Liver (tissue), 9 donors: ENCODE data around the gene PLD4. TPM values are rescaled to one million over a fixed set of nuclear protein-coding genes. Genes with fewer than 3 reads are reported as not detected.

Experiments
- DNase-seq: peaks from one replicate; pipeline ENCODE4 v3.0.0-alpha.2; 2017; ENCODE audit warnings: low spot score
- H3K27ac ChIP-seq, 2 donors: one replicate each; pipeline ENCODE4 v1.7.0; 2013; ENCODE audit warnings: inconsistent platforms in 2 of 2, low read length in 2 of 2, control low read depth in 1 of 2, low read depth in 1 of 2, mild to moderate bottlenecking in 1 of 2
- H3K27me3 ChIP-seq, 4 donors: one replicate each; pipeline versions ENCODE4 v1.6.1 to v1.7.0; 2013; ENCODE audit warnings: low read length in 3 of 4, inconsistent platforms in 1 of 4, mild to moderate bottlenecking in 1 of 4, moderate library complexity in 1 of 4; ENCODE audit not compliant: control insufficient read depth in 4 of 4, insufficient read depth in 4 of 4
- H3K36me3 ChIP-seq, 4 donors: one replicate each; pipeline versions ENCODE4 v1.6.1 to v1.7.0; 2013; ENCODE audit warnings: low read length in 3 of 4, mild to moderate bottlenecking in 3 of 4, low read depth in 1 of 4, moderate library complexity in 1 of 4; ENCODE audit not compliant: control insufficient read depth in 4 of 4, insufficient read depth in 3 of 4
- H3K4me1 ChIP-seq, 4 donors: one replicate each; pipeline versions ENCODE4 v1.6.1 to v1.7.0; 2013; ENCODE audit warnings: low read length in 3 of 4, mild to moderate bottlenecking in 3 of 4, moderate library complexity in 1 of 4; ENCODE audit not compliant: control insufficient read depth in 4 of 4, insufficient read depth in 4 of 4
- H3K4me3 ChIP-seq, 3 donors: one replicate each; pipeline versions ENCODE4 v1.6.1 to v1.7.0; 2013; ENCODE audit warnings: low read length in 3 of 3, control low read depth in 1 of 3, low read depth in 1 of 3, mild to moderate bottlenecking in 1 of 3
- H3K9ac ChIP-seq, 2 donors: one replicate each; pipeline ENCODE4 v1.7.0; 2013; ENCODE audit warnings: low read length in 2 of 2, mild to moderate bottlenecking in 2 of 2, moderate library complexity in 2 of 2, control low read depth in 1 of 2, low read depth in 1 of 2
- H3K9me3 ChIP-seq, 4 donors: one replicate each; pipeline versions ENCODE4 v1.6.1 to v1.7.0; 2013; ENCODE audit warnings: low read length in 3 of 4; ENCODE audit not compliant: control insufficient read depth in 4 of 4
- EGR1 ChIP-seq, 2 donors: IDR thresholded peaks; 2 replicates each; pipeline ENCODE4 v1.6.1; 2016 to 2018; ENCODE audit warnings: antibody characterized with exemption in 2 of 2, low read depth in 2 of 2
- FOXA1 ChIP-seq: IDR thresholded peaks from 2 replicates; pipeline ENCODE4 v1.6.1; 2016; ENCODE audit warnings: antibody characterized with exemption
- FOXA2 ChIP-seq: IDR thresholded peaks from 2 replicates; pipeline ENCODE4 v1.6.1; 2016; ENCODE audit warnings: antibody characterized with exemption
- GABPA ChIP-seq, 2 donors: IDR thresholded peaks in 1 of 2; conservative IDR thresholded peaks in 1 of 2; 2 replicates each; pipeline ENCODE4 v1.6.1; 2016; ENCODE audit warnings: antibody characterized with exemption in 2 of 2, mild to moderate bottlenecking in 1 of 2, moderate library complexity in 1 of 2
- HNF4A ChIP-seq, 2 donors: conservative IDR thresholded peaks; 2 replicates each; pipeline ENCODE4 v1.6.1; 2016; ENCODE audit warnings: antibody characterized with exemption in 2 of 2, mild to moderate bottlenecking in 2 of 2
- HNF4G ChIP-seq: IDR thresholded peaks from 2 replicates; pipeline ENCODE4 v1.6.1; 2016; ENCODE audit warnings: antibody characterized with exemption
- JUND ChIP-seq, 2 donors: IDR thresholded peaks; 2 replicates each; pipeline ENCODE4 v1.6.1; 2016; ENCODE audit warnings: antibody characterized with exemption in 2 of 2
- NR2F2 ChIP-seq: IDR thresholded peaks from 2 replicates; pipeline ENCODE4 v1.6.1; 2016; ENCODE audit warnings: antibody characterized with exemption
- RAD21 ChIP-seq, 2 donors: IDR thresholded peaks; 2 replicates each; pipeline ENCODE4 v1.6.1; 2016; ENCODE audit warnings: antibody characterized with exemption in 2 of 2, mild to moderate bottlenecking in 2 of 2
- RXRA ChIP-seq, 2 donors: IDR thresholded peaks; 2 replicates each; pipeline ENCODE4 v1.6.1; 2017 to 2018; ENCODE audit warnings: antibody characterized with exemption in 2 of 2, mild to moderate bottlenecking in 1 of 2
- SP1 ChIP-seq: IDR thresholded peaks from 2 replicates; pipeline ENCODE4 v1.6.1; 2018; ENCODE audit warnings: antibody characterized with exemption, mild to moderate bottlenecking
- TAF1 ChIP-seq: conservative IDR thresholded peaks from 2 replicates; pipeline ENCODE4 v1.6.1; 2016; ENCODE audit warnings: antibody characterized with exemption, mild to moderate bottlenecking
- YY1 ChIP-seq: IDR thresholded peaks from 2 replicates; pipeline ENCODE4 v1.6.1; 2016; ENCODE audit warnings: antibody characterized with exemption, mild to moderate bottlenecking
- ZBTB33 ChIP-seq: IDR thresholded peaks from 2 replicates; pipeline ENCODE4 v1.6.1; 2016; ENCODE audit warnings: antibody characterized with exemption
- WGBS: extraction: QIAGEN DNeasy Blood & Tissue Kit; methylation state at CpG from one replicate; pipeline ENCODE4 v1.1.7; 2013; 5-methylcytosine and 5-hydroxymethylcytosine counted together
- polyA plus RNA-seq, 2 donors: library from polyadenylated mRNA; stranded (reverse) in 1 of 2; unstranded in 1 of 2; fragments of 200-250 nt in 1 of 2; fragments of >200 nt in 1 of 2; fragmentation: Nextera tagmentation in 1 of 2; extraction: Ambion mirVana in 1 of 2; gene quantifications; one replicate each; pipeline versions ENCODE4 v1.2.1 to v1.2.3, GENCODE V29; 2013 to 2015
- total RNA-seq, 2 donors: library from RNA; depleted of rRNA; stranded (reverse); fragments of >200 nt; gene quantifications; one replicate each; pipeline ENCODE4 v1.2.3, GENCODE V29; 2014
- TF ChIP-seq, protein P1 (sequence below): IDR thresholded peaks from 2 replicates; pipeline ENCODE4 v1.6.1; 2016; ENCODE audit warnings: antibody characterized with exemption
- TF ChIP-seq, protein P2 (sequence below): IDR thresholded peaks from 2 replicates; pipeline ENCODE4 v1.6.1; 2016; ENCODE audit warnings: antibody characterized with exemption
- TF ChIP-seq, protein P3 (sequence below): fragments of 150-350 bp; IDR thresholded peaks from 2 replicates; pipeline ENCODE4 v1.5.1; 2017; ENCODE audit warnings: improper control_type of control experiment, low read depth, low read length; ENCODE audit not compliant: missing input control
- TF ChIP-seq, protein P4 (sequence below): IDR thresholded peaks from 2 replicates; pipeline ENCODE4 v1.6.1; 2016; ENCODE audit warnings: antibody characterized with exemption, mild to moderate bottlenecking
- donor health status: healthy.
- donor health status: healthy.
- donor health status: healthy.
- donor health status: healthy.
- donor health status: healthy.

PLD4 gene
- total and polyA plus RNA-seq, 4 donors, result under 0.01 to 14.5 (median 0.35) TPM

- Histone ChIP-seq H3K4me3 (no peak overlapping the region), H3K27ac (no peak overlapping the region), H3K9me3 (no peaks in the 10 kb centered on the region), H3K36me3 (no peaks in the 10 kb centered on the region), H3K4me1 (peaks cover 0 to 4% (median under 1%) of the 10 kb centered on the region in 4 donors), H3K9ac (no peak overlapping the region), H3K27me3 (peaks cover 0 to 3% (median under 1%) of the 10 kb centered on the region in 4 donors)
- TF ChIP-seq JUND (IDR thresholded peaks at IDR 0.05) (no peak), HNF4G (no peak), ZBTB33 (no peak), NR2F2 (no peak), SP1 (no peak), FOXA2 (no peak), YY1 (no peak), RAD21 (IDR thresholded peaks at IDR 0.05) (no peak), GABPA (IDR thresholded peaks at IDR 0.05 in 1 of 2, conservative IDR thresholded peaks at IDR 0.05 in 1 of 2) (no peak), HNF4A (conservative IDR thresholded peaks at IDR 0.05) (no peak), TAF1 (no peak), EGR1 (IDR thresholded peaks at IDR 0.05; ENCODE audit: low read depth in 2 of 2) (no peak), FOXA1 (no peak), RXRA (IDR thresholded peaks at IDR 0.05) (no peak)
- TF ChIP-seq, protein P1, sequence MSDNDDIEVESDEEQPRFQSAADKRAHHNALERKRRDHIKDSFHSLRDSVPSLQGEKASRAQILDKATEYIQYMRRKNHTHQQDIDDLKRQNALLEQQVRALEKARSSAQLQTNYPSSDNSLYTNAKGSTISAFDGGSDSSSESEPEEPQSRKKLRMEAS, result no peak
- TF ChIP-seq, protein P2, sequence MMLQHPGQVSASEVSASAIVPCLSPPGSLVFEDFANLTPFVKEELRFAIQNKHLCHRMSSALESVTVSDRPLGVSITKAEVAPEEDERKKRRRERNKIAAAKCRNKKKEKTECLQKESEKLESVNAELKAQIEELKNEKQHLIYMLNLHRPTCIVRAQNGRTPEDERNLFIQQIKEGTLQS, result no peak
- TF ChIP-seq, protein P3, sequence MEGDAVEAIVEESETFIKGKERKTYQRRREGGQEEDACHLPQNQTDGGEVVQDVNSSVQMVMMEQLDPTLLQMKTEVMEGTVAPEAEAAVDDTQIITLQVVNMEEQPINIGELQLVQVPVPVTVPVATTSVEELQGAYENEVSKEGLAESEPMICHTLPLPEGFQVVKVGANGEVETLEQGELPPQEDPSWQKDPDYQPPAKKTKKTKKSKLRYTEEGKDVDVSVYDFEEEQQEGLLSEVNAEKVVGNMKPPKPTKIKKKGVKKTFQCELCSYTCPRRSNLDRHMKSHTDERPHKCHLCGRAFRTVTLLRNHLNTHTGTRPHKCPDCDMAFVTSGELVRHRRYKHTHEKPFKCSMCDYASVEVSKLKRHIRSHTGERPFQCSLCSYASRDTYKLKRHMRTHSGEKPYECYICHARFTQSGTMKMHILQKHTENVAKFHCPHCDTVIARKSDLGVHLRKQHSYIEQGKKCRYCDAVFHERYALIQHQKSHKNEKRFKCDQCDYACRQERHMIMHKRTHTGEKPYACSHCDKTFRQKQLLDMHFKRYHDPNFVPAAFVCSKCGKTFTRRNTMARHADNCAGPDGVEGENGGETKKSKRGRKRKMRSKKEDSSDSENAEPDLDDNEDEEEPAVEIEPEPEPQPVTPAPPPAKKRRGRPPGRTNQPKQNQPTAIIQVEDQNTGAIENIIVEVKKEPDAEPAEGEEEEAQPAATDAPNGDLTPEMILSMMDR, result no peak
- TF ChIP-seq, protein P4, sequence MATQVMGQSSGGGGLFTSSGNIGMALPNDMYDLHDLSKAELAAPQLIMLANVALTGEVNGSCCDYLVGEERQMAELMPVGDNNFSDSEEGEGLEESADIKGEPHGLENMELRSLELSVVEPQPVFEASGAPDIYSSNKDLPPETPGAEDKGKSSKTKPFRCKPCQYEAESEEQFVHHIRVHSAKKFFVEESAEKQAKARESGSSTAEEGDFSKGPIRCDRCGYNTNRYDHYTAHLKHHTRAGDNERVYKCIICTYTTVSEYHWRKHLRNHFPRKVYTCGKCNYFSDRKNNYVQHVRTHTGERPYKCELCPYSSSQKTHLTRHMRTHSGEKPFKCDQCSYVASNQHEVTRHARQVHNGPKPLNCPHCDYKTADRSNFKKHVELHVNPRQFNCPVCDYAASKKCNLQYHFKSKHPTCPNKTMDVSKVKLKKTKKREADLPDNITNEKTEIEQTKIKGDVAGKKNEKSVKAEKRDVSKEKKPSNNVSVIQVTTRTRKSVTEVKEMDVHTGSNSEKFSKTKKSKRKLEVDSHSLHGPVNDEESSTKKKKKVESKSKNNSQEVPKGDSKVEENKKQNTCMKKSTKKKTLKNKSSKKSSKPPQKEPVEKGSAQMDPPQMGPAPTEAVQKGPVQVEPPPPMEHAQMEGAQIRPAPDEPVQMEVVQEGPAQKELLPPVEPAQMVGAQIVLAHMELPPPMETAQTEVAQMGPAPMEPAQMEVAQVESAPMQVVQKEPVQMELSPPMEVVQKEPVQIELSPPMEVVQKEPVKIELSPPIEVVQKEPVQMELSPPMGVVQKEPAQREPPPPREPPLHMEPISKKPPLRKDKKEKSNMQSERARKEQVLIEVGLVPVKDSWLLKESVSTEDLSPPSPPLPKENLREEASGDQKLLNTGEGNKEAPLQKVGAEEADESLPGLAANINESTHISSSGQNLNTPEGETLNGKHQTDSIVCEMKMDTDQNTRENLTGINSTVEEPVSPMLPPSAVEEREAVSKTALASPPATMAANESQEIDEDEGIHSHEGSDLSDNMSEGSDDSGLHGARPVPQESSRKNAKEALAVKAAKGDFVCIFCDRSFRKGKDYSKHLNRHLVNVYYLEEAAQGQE, result no peak
- no peak for DNase-seq
- WGBS, result 15% methylated on average over 12 of the region's 12 CpGs
Measured at GRCh38 chr14:104968153-104968527, 43.5 kb downstream of the PLD4 start.
